ENCODE results near the gene GAK. TPM values are rescaled to one million over a fixed set of nuclear protein-coding genes. Genes with fewer than 3 reads are reported as not detected.

Gene GAK
- total RNA-seq, 4 donors from 2014 or later: 64.8 to 73.9 (median 70.6) TPM

- intact Hi-C loops (cut with DNase I): no loop called here
- no peaks in the 10 kb centered on the region for H3K36me3 ChIP-seq
- no peak for TF ChIP-seq CTCF (IDR thresholded peaks at IDR 0.05)
- TF ChIP-seq POLR2AphosphoS5 (IDR thresholded peaks at IDR 0.05): no peak
- no peak for TF ChIP-seq EP300 (IDR thresholded peaks at IDR 0.05)
- no peak for TF ChIP-seq POLR2A (IDR thresholded peaks at IDR 0.05; ENCODE audit: low read depth)
- DNase-seq (ENCODE audit: extremely low spot score): no peak
- 77% methylated on average over 21 of the region's 22 CpGs for WGBS
- no peak overlapping the region for H3K27ac ChIP-seq (replicated peaks in 1 of 4)
- peaks cover 3 to 91% (median 25%) of the 10 kb centered on the region in 4 donors for H3K27me3 ChIP-seq
- H3K4me1 ChIP-seq: peaks cover 10 to 16% (median 14%) of the 10 kb centered on the region in 4 donors
- H3K4me3 ChIP-seq: no peak overlapping the region
- H3K9me3 ChIP-seq: peaks cover 0 to 6% (median 5%) of the 10 kb centered on the region in 4 donors
Observed at GRCh38 chr4:821181-821591, 110.9 kb downstream of the GAK start.

- Histone ChIP-seq H3K27ac (replicated peaks in 1 of 4) (no peak overlapping the region), H3K27me3 (peaks cover 3 to 87% (median 23%) of the 10 kb centered on the region in 4 donors), H3K4me3 (no peak overlapping the region), H3K4me1 (peaks cover 7 to 12% (median 10%) of the 10 kb centered on the region in 4 donors), H3K9me3 (peaks cover 0 to 6% (median 5%) of the 10 kb centered on the region in 4 donors), H3K36me3 (no peaks in the 10 kb centered on the region)
- intact Hi-C loops (cut with DNase I): no loop called here
- DNase-seq (ENCODE audit: extremely low spot score): no peak
- TF ChIP-seq CTCF (IDR thresholded peaks at IDR 0.05): no peak
- TF ChIP-seq EP300 (IDR thresholded peaks at IDR 0.05): no peak
- TF ChIP-seq POLR2A (IDR thresholded peaks at IDR 0.05; ENCODE audit: low read depth): no peak
- TF ChIP-seq POLR2AphosphoS5 (IDR thresholded peaks at IDR 0.05): no peak
- WGBS: 87% methylated on average over 16 of the region's 24 CpGs
Observed at GRCh38 chr4:820230-821172, 111.6 kb downstream of the GAK start.

- TF ChIP-seq POLR2AphosphoS5 (IDR thresholded peaks at IDR 0.05) (no peak), CTCF (IDR thresholded peaks at IDR 0.05) (no peak), EP300 (IDR thresholded peaks at IDR 0.05) (no peak)
- Histone ChIP-seq H3K4me3 (no peak overlapping the region), H3K36me3 (no peaks in the 10 kb centered on the region), H3K27ac (replicated peaks in 1 of 4) (no peak overlapping the region), H3K27me3 (peaks cover under 1 to 87% (median 15%) of the 10 kb centered on the region in 4 donors), H3K9me3 (peaks cover 0 to 6% (median 5%) of the 10 kb centered on the region in 4 donors), H3K4me1 (peaks cover 0 to 5% (median 2%) of the 10 kb centered on the region in 4 donors)
- no peak for DNase-seq (ENCODE audit: extremely low spot score)
- WGBS: 77% methylated on average over 20 of the region's 20 CpGs
- intact Hi-C loops (cut with DNase I): no loop called here
Observed at GRCh38 chr4:819401-820229, 112.5 kb downstream of the GAK start.

GRCh38 chr4:818106-818921 is 113.8 kb downstream of the GAK start:
- WGBS: 88% methylated on average over 30 of the region's 42 CpGs
- Histone ChIP-seq H3K4me3 (no peak overlapping the region), H3K27me3 (peaks cover 0 to 87% (median 4%) of the 10 kb centered on the region in 4 donors), H3K4me1 (peaks cover 0 to 5% (median 0%) of the 10 kb centered on the region in 4 donors), H3K9me3 (peaks cover 0 to 6% (median 5%) of the 10 kb centered on the region in 4 donors), H3K27ac (replicated peaks in 1 of 4) (no peak overlapping the region), H3K36me3 (no peaks in the 10 kb centered on the region)
- intact Hi-C loops (cut with DNase I): no loop called here
- no peak for DNase-seq (ENCODE audit: extremely low spot score)
- no peak for TF ChIP-seq POLR2A (IDR thresholded peaks at IDR 0.05; ENCODE audit: low read depth)
- TF ChIP-seq EP300 (IDR thresholded peaks at IDR 0.05): no peak
- TF ChIP-seq POLR2AphosphoS5 (IDR thresholded peaks at IDR 0.05): no peak
- no peak for TF ChIP-seq CTCF (IDR thresholded peaks at IDR 0.05)

All from esophagus muscularis mucosa (tissue), 4 donors.